Measurements from ENCODE around the gene SNX24. TPM values are rescaled to one million over a fixed set of nuclear protein-coding genes. Genes with fewer than 3 reads are reported as not detected.

Gene SNX24
- total and polyA plus RNA-seq, 4 donors, result 15.0 to 39.4 (median 24.4) TPM

GRCh38 chr5:122996091-122996490 lies 150.7 kb downstream of the SNX24 start:
- ATAC-seq (ENCODE audit: insufficient read depth, low FRiP score) (no peak), DNase-seq (no peak)
- no peaks in the 10 kb centered on the region for H3K4me1 ChIP-seq (ENCODE audit: control insufficient read depth in 5 of 5, insufficient read depth in 5 of 5, low read length in 5 of 5)
- no peak overlapping the region for H3K27ac ChIP-seq (ENCODE audit: low read depth in 1 of 2, low read length in 1 of 2)
- no peak overlapping the region for H3K4me3 ChIP-seq
- peaks cover 0 to 5% (median 0%) of the 10 kb centered on the region in 4 donors for H3K36me3 ChIP-seq (ENCODE audit: control insufficient read depth in 4 of 4, insufficient read depth in 4 of 4, low read length in 4 of 4)
- H3K27me3 ChIP-seq (ENCODE audit: control insufficient read depth in 3 of 3, insufficient read depth in 3 of 3, low read length in 2 of 3), result no peaks in the 10 kb centered on the region
- no peak for TF ChIP-seq CTCF (IDR thresholded peaks at IDR 0.05; ENCODE audit: control extremely low read depth, extremely low read depth)
- no peak overlapping the region for H3K9ac ChIP-seq (ENCODE audit: insufficient read depth in 1 of 2, low read length in 2 of 2)
- 88 to 95% methylated on average over 3 of the region's 3 CpGs for WGBS, 2 donors
- H3K9me3 ChIP-seq (ENCODE audit: control insufficient read depth in 4 of 4, insufficient read depth in 3 of 4, low read length in 3 of 4), result no peaks in the 10 kb centered on the region

GRCh38 chr5:122997294-122997693 lies 151.9 kb downstream of the SNX24 start:
- Histone ChIP-seq H3K36me3 (ENCODE audit: control insufficient read depth in 4 of 4, insufficient read depth in 4 of 4, low read length in 4 of 4) (peaks cover 0 to 5% (median 0%) of the 10 kb centered on the region in 4 donors), H3K27ac (ENCODE audit: low read depth in 1 of 2, low read length in 1 of 2) (no peak overlapping the region), H3K4me1 (ENCODE audit: control insufficient read depth in 5 of 5, insufficient read depth in 5 of 5, low read length in 5 of 5) (no peaks in the 10 kb centered on the region), H3K4me3 (no peak overlapping the region), H3K9ac (ENCODE audit: insufficient read depth in 1 of 2, low read length in 2 of 2) (no peak overlapping the region), H3K27me3 (ENCODE audit: control insufficient read depth in 3 of 3, insufficient read depth in 3 of 3, low read length in 2 of 3) (no peaks in the 10 kb centered on the region), H3K9me3 (ENCODE audit: control insufficient read depth in 4 of 4, insufficient read depth in 3 of 4, low read length in 3 of 4) (no peaks in the 10 kb centered on the region)
- no peak for TF ChIP-seq CTCF (IDR thresholded peaks at IDR 0.05; ENCODE audit: control extremely low read depth, extremely low read depth)
- WGBS, 2 donors, result 63 to 68% methylated on average over 7 of the region's 7 CpGs
- ATAC-seq (ENCODE audit: insufficient read depth, low FRiP score) (no peak), DNase-seq (no peak)

GRCh38 chr5:122999947-123000563 lies 154.6 kb downstream of the SNX24 start:
- 58 to 68% methylated on average over 10 of the region's 10 CpGs for WGBS, 2 donors
- no peak overlapping the region for H3K9ac ChIP-seq (ENCODE audit: insufficient read depth in 1 of 2, low read length in 2 of 2)
- DNase-seq (peak in 1 of 3 donors; percentile 17), ATAC-seq (ENCODE audit: insufficient read depth, low FRiP score) (no peak)
- H3K4me1 ChIP-seq (ENCODE audit: control insufficient read depth in 5 of 5, insufficient read depth in 5 of 5, low read length in 5 of 5), result no peaks in the 10 kb centered on the region
- no peaks in the 10 kb centered on the region for H3K9me3 ChIP-seq (ENCODE audit: control insufficient read depth in 4 of 4, insufficient read depth in 3 of 4, low read length in 3 of 4)
- peak; percentile 36 for TF ChIP-seq CTCF (IDR thresholded peaks at IDR 0.05; ENCODE audit: control extremely low read depth, extremely low read depth)
- no peak overlapping the region for H3K4me3 ChIP-seq
- no peak overlapping the region for H3K27ac ChIP-seq (ENCODE audit: low read depth in 1 of 2, low read length in 1 of 2)
- peaks cover 0 to 6% (median 2%) of the 10 kb centered on the region in 4 donors for H3K36me3 ChIP-seq (ENCODE audit: control insufficient read depth in 4 of 4, insufficient read depth in 4 of 4, low read length in 4 of 4)
- no peaks in the 10 kb centered on the region for H3K27me3 ChIP-seq (ENCODE audit: control insufficient read depth in 3 of 3, insufficient read depth in 3 of 3, low read length in 2 of 3)

GRCh38 chr5:123000731-123001130 lies 155.3 kb downstream of the SNX24 start:
- Histone ChIP-seq H3K27me3 (ENCODE audit: control insufficient read depth in 3 of 3, insufficient read depth in 3 of 3, low read length in 2 of 3) (no peaks in the 10 kb centered on the region), H3K4me3 (no peak overlapping the region), H3K4me1 (ENCODE audit: control insufficient read depth in 5 of 5, insufficient read depth in 5 of 5, low read length in 5 of 5) (no peaks in the 10 kb centered on the region), H3K36me3 (ENCODE audit: control insufficient read depth in 4 of 4, insufficient read depth in 4 of 4, low read length in 4 of 4) (peaks cover 0 to 6% (median 2%) of the 10 kb centered on the region in 4 donors), H3K9me3 (ENCODE audit: control insufficient read depth in 4 of 4, insufficient read depth in 3 of 4, low read length in 3 of 4) (no peaks in the 10 kb centered on the region), H3K27ac (ENCODE audit: low read depth in 1 of 2, low read length in 1 of 2) (no peak overlapping the region), H3K9ac (ENCODE audit: insufficient read depth in 1 of 2, low read length in 2 of 2) (no peak overlapping the region)
- DNase-seq (no peak), ATAC-seq (ENCODE audit: insufficient read depth, low FRiP score) (no peak)
- no peak for TF ChIP-seq CTCF (IDR thresholded peaks at IDR 0.05; ENCODE audit: control extremely low read depth, extremely low read depth)
- WGBS, 2 donors, result 100% methylated on average over 1 of the region's 1 CpG
